ENCODE data around the gene CREB3. TPM values are rescaled to one million over a fixed set of nuclear protein-coding genes. Genes with fewer than 3 reads are reported as not detected.

The CREB3 gene
- total and polyA plus RNA-seq, 9 of the 15 experiments (the other 6 are each of a cell fraction or from before 2014, with no cell fraction given): 5.7 to 18.3 (median 14.9) TPM

DNA sequence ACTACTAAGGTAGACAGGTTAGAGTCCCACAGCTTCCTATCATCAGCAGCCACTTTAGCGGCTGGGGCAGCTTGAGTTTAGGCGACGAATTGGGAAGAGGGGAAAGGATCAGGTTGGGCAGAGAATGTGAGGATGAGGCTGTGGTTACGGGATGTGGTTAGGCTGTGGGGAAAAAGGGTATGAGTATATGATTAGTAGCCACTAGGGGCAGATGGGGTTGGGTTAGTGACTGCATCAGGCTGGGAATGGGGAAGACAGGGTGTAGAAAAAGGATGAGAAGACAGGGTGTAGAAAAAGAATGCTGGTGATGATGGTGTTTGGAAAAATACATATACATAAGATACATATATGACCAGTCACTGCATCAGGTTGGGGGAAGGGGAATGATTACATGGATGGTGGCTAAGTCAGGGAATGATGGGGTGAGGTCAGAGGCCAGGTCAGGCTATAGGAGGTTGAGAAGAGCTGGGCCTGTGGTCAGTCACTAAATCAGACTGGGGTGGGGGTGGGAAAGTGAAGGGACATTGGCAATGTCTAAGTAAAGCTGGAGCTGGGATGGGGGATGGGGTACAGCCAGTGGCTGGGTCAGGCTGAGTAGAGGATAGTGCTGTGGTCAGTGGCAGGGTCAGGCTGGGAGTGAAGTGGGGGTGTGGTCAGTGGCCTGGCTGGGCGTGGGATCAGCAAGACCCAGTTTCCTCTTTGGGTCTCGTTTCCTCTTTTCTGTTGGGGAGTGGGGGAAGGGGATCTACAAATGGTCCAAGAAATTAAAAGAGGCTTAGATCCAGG is 2.6 kb upstream of the CREB3 start (continued):
- TF ChIP-seq, protein P1, sequence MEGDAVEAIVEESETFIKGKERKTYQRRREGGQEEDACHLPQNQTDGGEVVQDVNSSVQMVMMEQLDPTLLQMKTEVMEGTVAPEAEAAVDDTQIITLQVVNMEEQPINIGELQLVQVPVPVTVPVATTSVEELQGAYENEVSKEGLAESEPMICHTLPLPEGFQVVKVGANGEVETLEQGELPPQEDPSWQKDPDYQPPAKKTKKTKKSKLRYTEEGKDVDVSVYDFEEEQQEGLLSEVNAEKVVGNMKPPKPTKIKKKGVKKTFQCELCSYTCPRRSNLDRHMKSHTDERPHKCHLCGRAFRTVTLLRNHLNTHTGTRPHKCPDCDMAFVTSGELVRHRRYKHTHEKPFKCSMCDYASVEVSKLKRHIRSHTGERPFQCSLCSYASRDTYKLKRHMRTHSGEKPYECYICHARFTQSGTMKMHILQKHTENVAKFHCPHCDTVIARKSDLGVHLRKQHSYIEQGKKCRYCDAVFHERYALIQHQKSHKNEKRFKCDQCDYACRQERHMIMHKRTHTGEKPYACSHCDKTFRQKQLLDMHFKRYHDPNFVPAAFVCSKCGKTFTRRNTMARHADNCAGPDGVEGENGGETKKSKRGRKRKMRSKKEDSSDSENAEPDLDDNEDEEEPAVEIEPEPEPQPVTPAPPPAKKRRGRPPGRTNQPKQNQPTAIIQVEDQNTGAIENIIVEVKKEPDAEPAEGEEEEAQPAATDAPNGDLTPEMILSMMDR (IDR thresholded peaks at IDR 0.05 in 2 of 3, conservative IDR thresholded peaks at IDR 0.05 in 1 of 3; ENCODE audit: insufficient read depth in 2 of 3, low read depth in 1 of 3, low read length in 3 of 3): peak; percentile 56 to 67 (median 64)
- peak; percentile 30; the same call in 1 of the 2 replicates for TF ChIP-seq NCOR1 (IDR thresholded peaks at IDR 0.05)
- TF ChIP-seq SMARCA4 (IDR thresholded peaks at IDR 0.05): peak; percentile 39; the same call in 1 of the 2 replicates
- TF ChIP-seq, protein P2, sequence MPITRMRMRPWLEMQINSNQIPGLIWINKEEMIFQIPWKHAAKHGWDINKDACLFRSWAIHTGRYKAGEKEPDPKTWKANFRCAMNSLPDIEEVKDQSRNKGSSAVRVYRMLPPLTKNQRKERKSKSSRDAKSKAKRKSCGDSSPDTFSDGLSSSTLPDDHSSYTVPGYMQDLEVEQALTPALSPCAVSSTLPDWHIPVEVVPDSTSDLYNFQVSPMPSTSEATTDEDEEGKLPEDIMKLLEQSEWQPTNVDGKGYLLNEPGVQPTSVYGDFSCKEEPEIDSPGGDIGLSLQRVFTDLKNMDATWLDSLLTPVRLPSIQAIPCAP (CRISPR knock-in tag; IDR thresholded peaks at IDR 0.05; ENCODE audit: borderline replicate concordance): no peak
- peak; percentile 34; the same call in 1 of the 2 replicates for TF ChIP-seq SMARCE1 (IDR thresholded peaks at IDR 0.05)
- TF ChIP-seq NFE2L1 (tag; IDR thresholded peaks at IDR 0.05; ENCODE audit: borderline replicate concordance, low read depth): no peak
- no peak for TF ChIP-seq ZNF583 (CRISPR knock-in tag; IDR thresholded peaks at IDR 0.05)
- TF ChIP-seq, protein P3, sequence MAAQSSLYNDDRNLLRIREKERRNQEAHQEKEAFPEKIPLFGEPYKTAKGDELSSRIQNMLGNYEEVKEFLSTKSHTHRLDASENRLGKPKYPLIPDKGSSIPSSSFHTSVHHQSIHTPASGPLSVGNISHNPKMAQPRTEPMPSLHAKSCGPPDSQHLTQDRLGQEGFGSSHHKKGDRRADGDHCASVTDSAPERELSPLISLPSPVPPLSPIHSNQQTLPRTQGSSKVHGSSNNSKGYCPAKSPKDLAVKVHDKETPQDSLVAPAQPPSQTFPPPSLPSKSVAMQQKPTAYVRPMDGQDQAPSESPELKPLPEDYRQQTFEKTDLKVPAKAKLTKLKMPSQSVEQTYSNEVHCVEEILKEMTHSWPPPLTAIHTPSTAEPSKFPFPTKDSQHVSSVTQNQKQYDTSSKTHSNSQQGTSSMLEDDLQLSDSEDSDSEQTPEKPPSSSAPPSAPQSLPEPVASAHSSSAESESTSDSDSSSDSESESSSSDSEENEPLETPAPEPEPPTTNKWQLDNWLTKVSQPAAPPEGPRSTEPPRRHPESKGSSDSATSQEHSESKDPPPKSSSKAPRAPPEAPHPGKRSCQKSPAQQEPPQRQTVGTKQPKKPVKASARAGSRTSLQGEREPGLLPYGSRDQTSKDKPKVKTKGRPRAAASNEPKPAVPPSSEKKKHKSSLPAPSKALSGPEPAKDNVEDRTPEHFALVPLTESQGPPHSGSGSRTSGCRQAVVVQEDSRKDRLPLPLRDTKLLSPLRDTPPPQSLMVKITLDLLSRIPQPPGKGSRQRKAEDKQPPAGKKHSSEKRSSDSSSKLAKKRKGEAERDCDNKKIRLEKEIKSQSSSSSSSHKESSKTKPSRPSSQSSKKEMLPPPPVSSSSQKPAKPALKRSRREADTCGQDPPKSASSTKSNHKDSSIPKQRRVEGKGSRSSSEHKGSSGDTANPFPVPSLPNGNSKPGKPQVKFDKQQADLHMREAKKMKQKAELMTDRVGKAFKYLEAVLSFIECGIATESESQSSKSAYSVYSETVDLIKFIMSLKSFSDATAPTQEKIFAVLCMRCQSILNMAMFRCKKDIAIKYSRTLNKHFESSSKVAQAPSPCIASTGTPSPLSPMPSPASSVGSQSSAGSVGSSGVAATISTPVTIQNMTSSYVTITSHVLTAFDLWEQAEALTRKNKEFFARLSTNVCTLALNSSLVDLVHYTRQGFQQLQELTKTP (IDR thresholded peaks at IDR 0.05; ENCODE audit: low read depth in 1 of 2, partially characterized antibody in 2 of 2): peak in 1 of 2 experiments; percentile 30
- no peak for TF ChIP-seq RBM34 (IDR thresholded peaks at IDR 0.05; ENCODE audit: borderline replicate concordance, insufficient read depth, low read length)
- peak; percentile 32; the same call in 1 of the 2 replicates for TF ChIP-seq MTA2 (IDR thresholded peaks at IDR 0.05; ENCODE audit: low read depth)
- TF ChIP-seq ZZZ3 (IDR thresholded peaks at IDR 0.05): 0 out of 2 replicates have a peak, but pooled peaks have one; percentile 34
- TF ChIP-seq TAF9B (IDR thresholded peaks at IDR 0.05; ENCODE audit: partially characterized antibody): peak; percentile 11
- TF ChIP-seq, protein P4, sequence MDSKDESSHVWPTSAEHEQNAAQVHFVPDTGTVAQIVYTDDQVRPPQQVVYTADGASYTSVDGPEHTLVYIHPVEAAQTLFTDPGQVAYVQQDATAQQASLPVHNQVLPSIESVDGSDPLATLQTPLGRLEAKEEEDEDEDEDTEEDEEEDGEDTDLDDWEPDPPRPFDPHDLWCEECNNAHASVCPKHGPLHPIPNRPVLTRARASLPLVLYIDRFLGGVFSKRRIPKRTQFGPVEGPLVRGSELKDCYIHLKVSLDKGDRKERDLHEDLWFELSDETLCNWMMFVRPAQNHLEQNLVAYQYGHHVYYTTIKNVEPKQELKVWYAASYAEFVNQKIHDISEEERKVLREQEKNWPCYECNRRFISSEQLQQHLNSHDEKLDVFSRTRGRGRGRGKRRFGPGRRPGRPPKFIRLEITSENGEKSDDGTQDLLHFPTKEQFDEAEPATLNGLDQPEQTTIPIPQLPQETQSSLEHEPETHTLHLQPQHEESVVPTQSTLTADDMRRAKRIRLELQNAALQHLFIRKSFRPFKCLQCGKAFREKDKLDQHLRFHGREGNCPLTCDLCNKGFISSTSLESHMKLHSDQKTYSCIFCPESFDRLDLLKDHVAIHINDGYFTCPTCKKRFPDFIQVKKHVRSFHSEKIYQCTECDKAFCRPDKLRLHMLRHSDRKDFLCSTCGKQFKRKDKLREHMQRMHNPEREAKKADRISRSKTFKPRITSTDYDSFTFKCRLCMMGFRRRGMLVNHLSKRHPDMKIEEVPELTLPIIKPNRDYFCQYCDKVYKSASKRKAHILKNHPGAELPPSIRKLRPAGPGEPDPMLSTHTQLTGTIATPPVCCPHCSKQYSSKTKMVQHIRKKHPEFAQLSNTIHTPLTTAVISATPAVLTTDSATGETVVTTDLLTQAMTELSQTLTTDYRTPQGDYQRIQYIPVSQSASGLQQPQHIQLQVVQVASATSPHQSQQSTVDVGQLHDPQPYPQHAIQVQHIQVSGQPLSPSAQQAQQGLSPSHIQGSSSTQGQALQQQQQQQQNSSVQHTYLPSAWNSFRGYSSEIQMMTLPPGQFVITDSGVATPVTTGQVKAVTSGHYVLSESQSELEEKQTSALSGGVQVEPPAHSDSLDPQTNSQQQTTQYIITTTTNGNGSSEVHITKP (IDR thresholded peaks at IDR 0.05; ENCODE audit: partially characterized antibody): peak; percentile 32
- TF ChIP-seq DACH1 (IDR thresholded peaks at IDR 0.05; ENCODE audit: partially characterized antibody): peak; percentile 3
- TF ChIP-seq L3MBTL2 (IDR thresholded peaks at IDR 0.05): no peak
- peak; percentile 30; the same call in 1 of the 2 replicates for TF ChIP-seq POLR2AphosphoS5 (IDR thresholded peaks at IDR 0.05; ENCODE audit: control insufficient read depth, insufficient read depth, low read depth, low read length)
- no peak for TF ChIP-seq ZNF239 (CRISPR knock-in tag; IDR thresholded peaks at IDR 0.05)
